Measurements from ENCODE around the gene MRPS14. TPM values are rescaled to one million over a fixed set of nuclear protein-coding genes. Genes with fewer than 3 reads are reported as not detected.

Gene MRPS14
- total RNA-seq, 4 donors from 2014 or later, result 17.9 to 31.1 (median 26.1) TPM

DNA sequence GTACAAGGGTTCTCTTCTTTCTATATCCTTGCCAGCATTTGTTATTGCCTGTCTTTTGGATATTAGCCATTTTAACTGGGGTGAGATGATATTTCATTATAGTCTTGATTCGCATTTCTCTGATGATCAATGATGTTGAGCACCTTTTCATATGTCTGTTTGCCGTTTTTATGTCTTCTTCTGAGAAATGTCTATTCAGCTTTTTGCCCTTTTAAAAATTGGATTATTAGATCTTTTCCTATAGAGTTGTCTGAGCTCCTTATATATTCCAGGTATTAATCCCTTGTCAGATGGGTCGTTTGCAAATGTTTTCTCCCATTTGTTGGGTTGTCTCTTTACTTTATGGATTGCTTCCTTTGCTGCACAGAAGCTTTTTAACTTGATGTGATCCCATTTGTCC is 19.4 kb upstream of the MRPS14 start:
- Histone ChIP-seq H3K4me3 (no peak overlapping the region), H3K36me3 (no peaks in the 10 kb centered on the region), H3K27ac (replicated peaks in 1 of 4) (no peak overlapping the region), H3K4me1 (no peaks in the 10 kb centered on the region), H3K27me3 (no peaks in the 10 kb centered on the region), H3K9me3 (no peaks in the 10 kb centered on the region)
- no peak for DNase-seq (ENCODE audit: extremely low spot score)
- 69% methylated on average over 3 of the region's 3 CpGs for WGBS
- intact Hi-C loops (cut with DNase I), result no loop called here
- TF ChIP-seq POLR2A (IDR thresholded peaks at IDR 0.05; ENCODE audit: low read depth), result no peak
- TF ChIP-seq POLR2AphosphoS5 (IDR thresholded peaks at IDR 0.05), result no peak
- no peak for TF ChIP-seq EP300 (IDR thresholded peaks at IDR 0.05)
- TF ChIP-seq, protein P1, sequence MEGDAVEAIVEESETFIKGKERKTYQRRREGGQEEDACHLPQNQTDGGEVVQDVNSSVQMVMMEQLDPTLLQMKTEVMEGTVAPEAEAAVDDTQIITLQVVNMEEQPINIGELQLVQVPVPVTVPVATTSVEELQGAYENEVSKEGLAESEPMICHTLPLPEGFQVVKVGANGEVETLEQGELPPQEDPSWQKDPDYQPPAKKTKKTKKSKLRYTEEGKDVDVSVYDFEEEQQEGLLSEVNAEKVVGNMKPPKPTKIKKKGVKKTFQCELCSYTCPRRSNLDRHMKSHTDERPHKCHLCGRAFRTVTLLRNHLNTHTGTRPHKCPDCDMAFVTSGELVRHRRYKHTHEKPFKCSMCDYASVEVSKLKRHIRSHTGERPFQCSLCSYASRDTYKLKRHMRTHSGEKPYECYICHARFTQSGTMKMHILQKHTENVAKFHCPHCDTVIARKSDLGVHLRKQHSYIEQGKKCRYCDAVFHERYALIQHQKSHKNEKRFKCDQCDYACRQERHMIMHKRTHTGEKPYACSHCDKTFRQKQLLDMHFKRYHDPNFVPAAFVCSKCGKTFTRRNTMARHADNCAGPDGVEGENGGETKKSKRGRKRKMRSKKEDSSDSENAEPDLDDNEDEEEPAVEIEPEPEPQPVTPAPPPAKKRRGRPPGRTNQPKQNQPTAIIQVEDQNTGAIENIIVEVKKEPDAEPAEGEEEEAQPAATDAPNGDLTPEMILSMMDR (IDR thresholded peaks at IDR 0.05), result no peak

DNA sequence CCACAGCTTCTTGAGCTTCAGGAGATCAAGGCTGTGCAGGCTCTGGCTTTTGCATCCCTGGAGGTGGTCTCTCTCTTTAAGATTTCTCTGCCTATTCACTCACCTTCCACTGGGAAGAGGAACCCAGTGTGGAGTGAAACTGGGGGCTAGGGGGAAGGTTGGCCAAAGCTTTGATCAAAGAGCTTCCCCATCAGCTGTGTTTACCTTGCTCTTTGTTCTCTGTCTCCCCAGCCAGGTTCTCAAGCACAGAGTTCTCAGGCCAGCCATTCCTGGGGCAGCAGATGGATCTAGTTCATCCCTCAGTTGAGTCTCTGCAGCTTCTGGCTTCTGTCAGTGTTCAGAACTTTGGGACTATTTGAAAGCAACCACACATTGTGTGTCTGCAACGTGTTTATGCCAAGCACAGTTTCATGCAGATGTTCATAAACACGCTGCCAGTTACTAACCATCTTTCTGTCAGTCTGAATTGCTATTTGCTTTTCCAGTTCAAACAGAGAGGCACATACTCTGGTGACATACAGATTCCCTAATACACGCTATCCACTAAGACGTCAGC is 17.2 kb upstream of the MRPS14 start:
- DNase-seq (ENCODE audit: extremely low spot score), result no peak
- Histone ChIP-seq H3K27ac (replicated peaks in 1 of 4) (no peak overlapping the region), H3K27me3 (no peaks in the 10 kb centered on the region), H3K4me3 (no peak overlapping the region), H3K9me3 (no peaks in the 10 kb centered on the region), H3K4me1 (no peaks in the 10 kb centered on the region), H3K36me3 (no peaks in the 10 kb centered on the region)
- TF ChIP-seq POLR2AphosphoS5 (IDR thresholded peaks at IDR 0.05) (no peak), EP300 (IDR thresholded peaks at IDR 0.05) (no peak), POLR2A (IDR thresholded peaks at IDR 0.05; ENCODE audit: low read depth) (no peak)
- TF ChIP-seq, protein P1 (IDR thresholded peaks at IDR 0.05), result no peak
- 80% methylated on average over 4 of the region's 4 CpGs for WGBS
- intact Hi-C loops (cut with DNase I), result no loop called here

DNA sequence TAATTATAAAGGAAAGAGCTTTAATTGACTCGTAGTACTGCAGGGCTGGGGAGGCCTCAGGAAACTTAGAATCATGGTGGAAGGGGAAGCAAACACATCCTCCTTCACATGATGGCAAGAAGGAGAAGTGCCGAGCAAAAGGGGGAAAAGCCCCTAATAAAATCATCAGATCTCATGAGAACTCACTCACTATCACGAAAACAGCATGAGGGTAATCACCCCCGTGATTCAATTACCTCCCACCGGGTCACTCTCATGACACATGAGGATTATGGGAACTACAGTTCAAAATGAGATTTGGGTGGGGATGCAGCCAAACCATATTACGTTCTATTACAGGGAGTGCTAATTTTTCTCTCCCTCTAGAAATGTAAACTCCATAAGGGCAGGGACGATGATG is 14.2 kb upstream of the MRPS14 start:
- DNase-seq (ENCODE audit: extremely low spot score), result no peak
- Histone ChIP-seq H3K36me3 (no peaks in the 10 kb centered on the region), H3K4me1 (no peaks in the 10 kb centered on the region), H3K27ac (replicated peaks in 1 of 4) (no peak overlapping the region), H3K9me3 (no peaks in the 10 kb centered on the region), H3K27me3 (no peaks in the 10 kb centered on the region), H3K4me3 (no peak overlapping the region)
- no peak for TF ChIP-seq POLR2A (IDR thresholded peaks at IDR 0.05; ENCODE audit: low read depth)
- TF ChIP-seq, protein P1 (IDR thresholded peaks at IDR 0.05), result no peak
- no peak for TF ChIP-seq EP300 (IDR thresholded peaks at IDR 0.05)
- no peak for TF ChIP-seq POLR2AphosphoS5 (IDR thresholded peaks at IDR 0.05)
- WGBS, result 76% methylated on average over 7 of the region's 7 CpGs
- intact Hi-C loops (cut with DNase I), result no loop called here

DNA sequence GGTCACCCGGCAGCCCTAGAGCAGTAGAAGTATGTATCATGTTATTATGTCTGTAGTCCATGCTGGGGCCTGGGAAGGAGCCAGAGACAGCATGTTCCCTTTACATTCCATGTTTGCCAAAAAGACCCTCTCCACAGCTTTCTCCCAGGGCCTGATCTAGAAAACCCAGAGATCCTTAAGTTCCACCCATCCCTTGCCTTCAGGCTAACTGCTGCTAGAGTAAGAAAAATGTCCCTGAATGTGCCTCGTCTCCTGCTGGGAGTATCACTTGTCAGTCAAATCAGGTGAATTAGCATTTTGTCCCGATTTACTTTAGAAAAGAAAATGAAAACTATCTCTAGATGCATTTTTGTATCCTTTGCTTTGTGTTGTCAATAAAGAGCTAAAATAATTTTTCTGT is 13.3 kb upstream of the MRPS14 start:
- Histone ChIP-seq H3K27ac (replicated peaks in 1 of 4) (no peak overlapping the region), H3K27me3 (no peaks in the 10 kb centered on the region), H3K4me3 (no peak overlapping the region), H3K36me3 (no peaks in the 10 kb centered on the region), H3K4me1 (no peaks in the 10 kb centered on the region), H3K9me3 (no peaks in the 10 kb centered on the region)
- intact Hi-C loops (cut with DNase I), result no loop called here
- no peak for DNase-seq (ENCODE audit: extremely low spot score)
- no peak for TF ChIP-seq POLR2A (IDR thresholded peaks at IDR 0.05; ENCODE audit: low read depth)
- TF ChIP-seq, protein P1 (IDR thresholded peaks at IDR 0.05), result no peak
- TF ChIP-seq EP300 (IDR thresholded peaks at IDR 0.05), result no peak
- 81% methylated on average over 3 of the region's 3 CpGs for WGBS

DNA sequence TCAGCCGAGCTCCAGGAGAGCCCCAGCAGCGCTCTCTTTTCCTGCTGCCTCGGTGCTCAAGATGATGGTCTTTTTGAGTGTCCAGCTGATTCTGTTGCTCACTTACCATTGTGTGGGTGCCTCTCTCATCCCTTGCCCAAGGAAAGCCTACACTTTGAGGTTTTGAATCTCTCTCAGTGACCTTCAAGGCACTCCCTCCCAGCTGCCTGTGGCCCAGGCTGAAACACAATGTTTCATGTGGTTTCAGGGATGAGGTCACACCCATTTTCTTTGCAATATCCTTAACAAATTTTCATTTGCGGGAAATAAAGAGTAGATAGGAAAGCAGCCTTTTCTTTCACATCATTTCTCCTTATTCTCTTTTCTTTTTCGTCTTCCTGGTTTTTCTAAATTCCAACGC is 12.6 kb upstream of the MRPS14 start:
- intact Hi-C loops (cut with DNase I), result no loop called here
- no peak overlapping the region for H3K4me3 ChIP-seq
- H3K36me3 ChIP-seq, result no peaks in the 10 kb centered on the region
- H3K4me1 ChIP-seq, result no peaks in the 10 kb centered on the region
- no peak for TF ChIP-seq EP300 (IDR thresholded peaks at IDR 0.05)
- H3K27ac ChIP-seq (replicated peaks in 1 of 4), result no peak overlapping the region
- no peak for DNase-seq (ENCODE audit: extremely low spot score)
- H3K27me3 ChIP-seq, result no peaks in the 10 kb centered on the region
- no peaks in the 10 kb centered on the region for H3K9me3 ChIP-seq
- 93% methylated on average over 6 of the region's 6 CpGs for WGBS

All from esophagus muscularis mucosa (tissue), 4 donors.